ENCODE results near the gene DMXL1.

The DMXL1 gene, protein sequence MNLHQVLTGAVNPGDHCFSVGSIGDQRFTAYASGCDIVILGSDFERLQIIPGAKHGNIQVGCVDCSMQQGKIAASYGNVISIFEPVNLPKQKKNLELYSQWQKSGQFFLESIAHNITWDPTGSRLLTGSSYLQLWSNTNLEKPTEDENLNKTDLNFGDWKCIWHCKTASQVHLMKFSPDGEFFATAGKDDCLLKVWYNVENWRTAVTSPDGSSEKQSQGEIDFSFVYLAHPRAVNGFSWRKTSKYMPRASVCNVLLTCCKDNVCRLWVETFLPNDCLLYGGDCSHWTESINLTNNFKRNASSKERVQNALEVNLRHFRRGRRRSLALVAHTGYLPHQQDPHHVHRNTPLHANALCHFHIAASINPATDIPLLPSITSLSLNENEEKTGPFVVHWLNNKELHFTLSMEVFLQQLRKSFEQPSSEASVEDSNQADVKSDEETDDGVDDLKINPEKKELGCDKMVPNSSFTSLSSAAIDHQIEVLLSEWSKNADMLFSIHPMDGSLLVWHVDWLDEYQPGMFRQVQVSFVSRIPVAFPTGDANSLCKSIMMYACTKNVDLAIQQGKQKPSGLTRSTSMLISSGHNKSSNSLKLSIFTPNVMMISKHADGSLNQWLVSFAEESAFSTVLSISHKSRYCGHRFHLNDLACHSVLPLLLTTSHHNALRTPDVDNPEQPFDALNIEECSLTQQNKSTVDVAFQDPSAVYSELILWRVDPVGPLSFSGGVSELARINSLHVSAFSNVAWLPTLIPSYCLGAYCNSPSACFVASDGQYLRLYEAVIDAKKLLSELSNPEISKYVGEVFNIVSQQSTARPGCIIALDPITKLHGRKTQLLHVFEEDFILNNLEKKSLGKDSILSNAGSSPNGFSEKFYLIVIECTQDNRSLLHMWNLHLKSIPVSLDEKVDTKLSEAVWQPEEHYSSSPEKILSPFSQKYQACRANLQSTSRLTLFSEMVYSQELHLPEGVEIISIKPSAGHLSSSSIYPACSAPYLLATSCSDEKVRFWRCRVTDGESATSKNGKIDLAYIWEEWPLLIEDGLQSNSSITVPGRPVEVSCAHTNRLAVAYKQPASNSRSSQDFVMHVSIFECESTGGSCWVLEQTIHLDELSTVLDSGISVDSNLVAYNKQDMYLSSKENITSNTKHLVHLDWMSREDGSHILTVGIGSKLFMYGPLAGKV (N-terminal part only)

DNA sequence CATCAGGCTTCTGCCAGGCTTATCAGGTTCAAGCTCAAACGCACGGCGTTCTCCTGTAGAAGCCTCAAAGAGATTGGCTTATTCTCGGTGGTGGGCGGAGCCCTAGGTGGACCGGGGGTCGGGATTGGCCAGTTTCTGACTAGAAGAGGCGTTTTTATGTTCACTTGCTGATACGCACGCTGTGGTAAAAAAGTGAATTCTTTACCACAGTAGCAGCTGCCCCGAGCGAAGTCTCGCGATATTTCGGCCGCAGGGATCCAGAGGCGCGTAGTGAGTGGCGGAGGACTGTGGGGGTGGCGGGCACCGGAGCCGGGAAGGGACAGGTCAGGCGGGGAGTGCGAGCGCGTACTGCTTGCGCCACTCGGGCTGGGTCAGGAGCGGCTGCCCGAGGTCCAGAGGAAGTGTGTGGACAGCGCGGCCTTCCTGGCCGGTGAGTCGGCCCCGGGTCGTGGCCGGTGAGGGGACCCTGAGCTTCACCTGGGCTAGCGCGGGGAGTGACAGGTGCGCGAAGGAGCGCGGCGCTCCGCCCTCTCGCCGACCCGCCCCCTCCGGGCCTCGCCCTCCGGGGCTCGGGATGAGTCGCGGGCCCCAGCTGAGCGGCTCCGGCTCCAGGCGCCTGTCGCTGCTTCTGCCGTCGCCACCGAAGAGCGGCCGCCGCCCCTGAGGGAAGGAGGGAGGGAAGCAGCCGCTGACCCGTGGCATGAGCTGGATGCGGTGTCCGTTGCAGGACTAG lies at the start of gene DMXL1:
Gene DMXL1, plus strand, starts transcription at position 260 of the 733 bp plus-strand sequence. CDS start 483 bp downstream, outside the sequence.
- TF ChIP-seq ZNF274 (IDR thresholded peaks at IDR 0.05; ENCODE audit: low read depth, low read length) = no peak
- peak within 1 kb of the TSS; percentile 99 for H3K4me3 ChIP-seq (ENCODE audit: low read length)

- TF ChIP-seq ZNF274 (IDR thresholded peaks at IDR 0.05; ENCODE audit: low read depth, low read length) = no peak
Measured at GRCh38 chr5:119021149-119021732, 49.6 kb upstream of the DMXL1 start.

DNA sequence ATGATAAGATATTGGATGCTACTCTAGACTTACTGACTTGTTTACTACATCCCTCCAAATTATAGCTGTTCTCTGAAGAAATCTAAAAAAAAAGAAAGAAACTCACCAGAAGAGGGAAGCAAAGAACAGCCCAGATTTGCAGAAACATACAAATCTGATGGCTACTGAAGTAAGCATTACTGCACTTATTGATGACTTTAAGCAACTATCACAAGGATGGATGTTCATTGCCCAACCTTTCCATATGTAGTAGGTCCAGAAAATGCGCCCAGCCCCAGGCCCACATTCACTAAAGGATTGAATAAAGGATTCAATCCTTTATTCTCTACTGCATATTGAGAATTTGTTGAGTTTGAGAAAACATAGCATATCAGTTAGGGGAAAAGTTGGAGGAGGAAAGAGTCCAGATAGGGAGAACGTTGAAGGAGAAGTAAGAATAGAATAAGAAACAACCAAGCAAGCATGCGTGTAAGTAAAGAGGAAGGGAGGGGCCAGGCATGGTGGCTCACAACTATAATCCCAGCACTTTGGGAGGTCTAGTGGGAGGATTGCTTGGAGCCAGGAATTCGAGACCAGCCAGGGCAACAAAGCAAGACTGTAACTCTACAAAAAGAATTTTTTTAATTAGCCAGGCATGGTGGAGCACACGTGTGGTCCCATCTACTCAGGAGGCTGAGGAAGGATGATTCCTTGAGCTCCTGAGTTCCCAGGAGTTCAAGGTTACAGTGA lies 48.7 kb upstream of the DMXL1 start:
- no peak for TF ChIP-seq ZNF274 (IDR thresholded peaks at IDR 0.05; ENCODE audit: low read depth, low read length)
- no peak overlapping the region for H3K4me3 ChIP-seq (ENCODE audit: low read length)

More at GRCh38 chr5:119021149-119021732, 49.6 kb upstream of the DMXL1 start:
- no peak overlapping the region for H3K4me3 ChIP-seq (ENCODE audit: low read length)

GRCh38 chr5:119022773-119023172 lies 48.1 kb upstream of the DMXL1 start:
- no peak for TF ChIP-seq ZNF274 (IDR thresholded peaks at IDR 0.05; ENCODE audit: low read depth, low read length)

DNA sequence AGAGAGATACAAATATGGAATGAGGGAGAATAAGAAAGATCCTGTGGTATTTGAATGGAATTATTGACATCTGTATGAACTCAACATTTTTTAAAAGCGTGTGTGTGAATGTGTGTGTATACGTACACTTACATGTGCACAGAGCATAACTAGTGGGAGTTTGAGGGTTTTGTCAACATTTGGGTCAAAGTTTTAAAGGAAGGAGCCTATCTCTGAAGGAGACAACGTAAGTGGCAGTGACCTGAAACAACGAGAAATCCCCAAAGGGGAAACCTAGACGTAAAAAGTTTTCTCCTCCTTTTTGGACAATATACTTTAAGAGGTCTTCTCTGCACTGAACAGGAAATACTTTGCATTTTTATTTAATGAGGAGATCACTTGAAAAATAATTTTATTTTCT lies 42.3 kb upstream of the DMXL1 start:
- H3K4me3 ChIP-seq (ENCODE audit: low read length) = no peak overlapping the region
- TF ChIP-seq ZNF274 (IDR thresholded peaks at IDR 0.05; ENCODE audit: low read depth, low read length) = no peak

More at GRCh38 chr5:119022773-119023172, 48.1 kb upstream of the DMXL1 start:
- H3K4me3 ChIP-seq (ENCODE audit: low read length) = no peak overlapping the region

DNA sequence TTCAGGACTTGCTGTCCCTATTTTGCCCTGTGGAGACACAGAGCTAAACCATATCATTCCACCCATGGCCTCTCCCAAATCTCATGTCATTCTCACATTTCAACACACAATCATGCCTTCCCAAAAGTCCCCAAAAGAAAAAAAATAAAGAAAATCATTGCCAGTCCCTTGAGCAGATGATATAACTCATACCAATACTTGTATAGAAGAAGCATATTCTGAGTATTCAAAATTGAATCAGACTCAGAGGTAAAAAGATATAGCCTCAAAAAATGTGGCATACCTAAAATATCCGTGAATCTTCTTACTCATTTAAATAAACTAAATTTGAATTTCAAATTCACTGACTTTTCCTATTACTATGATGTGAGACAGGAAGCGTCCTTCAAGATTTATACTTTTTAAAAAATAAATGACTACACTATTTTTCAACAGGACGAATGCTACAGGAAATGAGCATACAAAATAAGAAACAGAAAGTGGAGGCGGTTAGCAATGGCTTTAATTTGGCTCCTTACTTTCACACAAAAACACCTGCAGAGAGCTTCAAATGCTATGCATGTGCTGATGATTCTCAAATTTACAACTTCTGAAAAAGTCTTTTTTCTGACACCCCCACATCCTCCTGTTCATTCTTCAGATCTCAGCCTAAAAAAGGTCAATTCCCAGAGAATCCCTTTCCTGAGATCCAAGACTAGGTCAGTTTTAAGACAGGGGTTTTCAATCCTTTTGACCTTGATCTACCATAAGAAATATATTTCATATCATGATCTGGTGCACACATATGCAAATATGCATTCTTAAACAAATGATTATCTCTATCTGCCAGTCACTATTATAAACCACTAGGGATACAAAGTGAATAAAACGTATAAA lies 39.6 kb upstream of the DMXL1 start:
- TF ChIP-seq ZNF274 (IDR thresholded peaks at IDR 0.05; ENCODE audit: low read depth, low read length) = no peak
- H3K4me3 ChIP-seq (ENCODE audit: low read length) = no peak overlapping the region; the same call in 1 of the 2 replicates

DNA sequence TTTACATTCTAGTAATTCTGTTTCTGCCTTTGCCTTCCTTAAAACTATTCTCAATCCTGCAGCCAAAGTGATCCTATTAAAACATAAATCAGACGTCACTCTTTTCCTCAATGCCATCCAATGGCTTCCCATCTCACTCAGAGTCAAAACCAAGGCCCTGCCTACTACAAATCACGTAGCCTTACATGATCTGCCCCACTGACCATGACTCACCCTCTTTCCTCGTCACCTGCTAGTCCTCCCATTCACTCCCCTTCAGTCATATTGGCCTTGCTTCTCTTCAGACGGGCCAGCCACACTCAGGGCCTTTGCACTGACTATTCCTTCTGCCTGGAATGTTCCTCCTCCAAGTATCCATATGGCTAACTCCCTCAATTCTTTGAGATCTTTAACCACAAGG lies 39.0 kb upstream of the DMXL1 start:
- TF ChIP-seq ZNF274 (IDR thresholded peaks at IDR 0.05; ENCODE audit: low read depth, low read length) = no peak
- no peak overlapping the region; the same call in 1 of the 2 replicates for H3K4me3 ChIP-seq (ENCODE audit: low read length)

GRCh38 chr5:119032656-119033055 lies 38.2 kb upstream of the DMXL1 start:
- no peak overlapping the region for H3K4me3 ChIP-seq (ENCODE audit: low read length)
- no peak for TF ChIP-seq ZNF274 (IDR thresholded peaks at IDR 0.05; ENCODE audit: low read depth, low read length)

GRCh38 chr5:119033135-119033534 lies 37.8 kb upstream of the DMXL1 start:
- H3K4me3 ChIP-seq (ENCODE audit: low read length) = no peak overlapping the region
- no peak for TF ChIP-seq ZNF274 (IDR thresholded peaks at IDR 0.05; ENCODE audit: low read depth, low read length)

DNA sequence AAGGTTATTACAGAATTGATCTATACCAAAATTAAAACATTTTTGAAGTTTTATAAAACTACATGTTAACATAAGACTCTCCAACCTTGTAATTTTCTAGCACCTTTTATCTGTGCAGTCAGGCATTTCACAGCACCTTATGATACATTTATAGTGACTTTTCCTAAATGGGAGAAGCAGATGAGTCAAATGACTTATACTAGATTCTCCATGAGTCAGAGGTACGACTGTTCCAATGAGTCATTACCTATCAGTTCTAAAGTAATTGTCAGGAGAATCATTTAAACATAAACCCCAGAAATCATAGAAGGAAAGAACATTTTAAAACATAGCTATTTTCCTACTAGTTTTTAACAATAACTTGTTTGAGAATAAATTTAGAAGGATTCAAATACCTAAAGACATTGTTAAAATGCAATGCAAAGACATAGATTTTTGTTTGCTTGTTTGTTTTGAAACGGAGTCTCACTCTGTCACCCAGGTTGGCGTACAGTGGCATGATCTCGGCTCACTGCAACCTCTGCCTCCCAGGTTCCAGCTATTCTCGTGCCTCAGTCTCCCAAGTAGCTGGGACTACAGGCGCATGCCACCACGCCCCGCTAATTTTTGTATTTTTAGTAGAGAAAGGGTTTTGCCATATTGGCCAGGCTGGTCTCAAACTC lies 34.7 kb upstream of the DMXL1 start:
- TF ChIP-seq ZNF274 (IDR thresholded peaks at IDR 0.05; ENCODE audit: low read depth, low read length) = no peak
- no peak overlapping the region for H3K4me3 ChIP-seq (ENCODE audit: low read length)
